ENCODE data around the gene SSBP3. TPM values are rescaled to one million over a fixed set of nuclear protein-coding genes. Genes with fewer than 3 reads are reported as not detected.

SSBP3 gene
- total and polyA plus RNA-seq, 2 experiments from 2014 or later, result 47.4 to 68.6 TPM

DNA sequence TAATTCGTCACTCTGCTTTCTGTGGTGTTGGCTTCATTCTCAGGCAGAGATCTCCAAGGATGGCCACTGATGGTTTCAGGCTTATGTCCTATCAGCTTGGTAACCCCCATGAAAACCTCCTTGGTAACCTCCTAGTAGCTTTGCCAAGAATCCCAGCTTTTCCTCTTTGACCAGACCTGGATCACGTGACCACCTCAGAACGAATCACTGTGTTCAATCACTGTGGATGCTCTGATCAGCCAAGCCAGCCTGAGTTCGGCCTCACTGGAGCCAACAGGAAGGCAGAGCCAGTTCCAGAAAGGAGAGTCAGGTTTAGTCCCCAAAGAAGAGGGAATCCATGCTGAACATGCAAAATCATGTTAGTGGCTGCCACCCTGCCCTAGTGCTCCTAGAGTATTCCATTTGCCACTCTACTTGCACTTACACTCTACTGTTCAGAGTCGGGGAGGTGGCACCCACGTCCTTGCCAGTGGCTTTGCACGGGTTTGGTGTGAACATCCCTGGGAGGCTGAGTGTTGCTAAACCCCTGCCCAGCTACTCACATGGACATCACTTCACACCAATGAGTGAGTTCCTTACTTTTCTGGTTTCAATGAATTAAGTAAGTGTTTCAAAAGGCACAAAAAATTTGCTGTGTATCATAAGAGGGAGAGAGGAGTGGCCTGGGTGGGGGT lies 33.5 kb upstream of the SSBP3 start:
- H3K79me2 ChIP-seq (replicated peaks; ENCODE audit: insufficient read depth), result no peaks in the 10 kb centered on the region
- H3K4me2 ChIP-seq, result no peak overlapping the region
- Mint-ChIP-seq H3K27me3 (ENCODE audit: insufficient read depth, low read depth, poor library complexity) (no peaks in the 10 kb centered on the region), H3K4me3 (no peak overlapping the region), H3K9me3 (peaks cover 3% of the 10 kb centered on the region; the same call in 1 of the 3 replicates), H3K36me3 (ENCODE audit: low read depth) (no peaks in the 10 kb centered on the region), H3K4me1 (no peaks in the 10 kb centered on the region), H3K27ac (no peak overlapping the region)
- H3K27ac ChIP-seq (ENCODE audit: low read depth), result no peak overlapping the region
- H3K4me3 ChIP-seq, result no peak overlapping the region
- H3K9me2 ChIP-seq (ENCODE audit: insufficient read depth), result no peaks in the 10 kb centered on the region
- TF ChIP-seq POLR2AphosphoS5 (IDR thresholded peaks at IDR 0.05; ENCODE audit: low read depth) (no peak), NANOG (IDR thresholded peaks at IDR 0.05; ENCODE audit: borderline replicate concordance) (no peak), ZNF331 (CRISPR knock-in tag; IDR thresholded peaks at IDR 0.05; ENCODE audit: low read depth) (no peak), EZH2phosphoT487 (IDR thresholded peaks at IDR 0.05; ENCODE audit: unreplicated experiment) (no peak), STAT1 (IDR thresholded peaks at IDR 0.05; ENCODE audit: unreplicated experiment) (no peak), JUNB (IDR thresholded peaks at IDR 0.05; ENCODE audit: unreplicated experiment) (no peak), ZNF114 (CRISPR knock-in tag; IDR thresholded peaks at IDR 0.05) (no peak), EZH2 (IDR thresholded peaks at IDR 0.05; ENCODE audit: low read depth, unreplicated experiment) (no peak), CREB1 (CRISPR knock-in tag; IDR thresholded peaks at IDR 0.05; ENCODE audit: low read depth) (no peak)
- TF ChIP-seq, protein P1, sequence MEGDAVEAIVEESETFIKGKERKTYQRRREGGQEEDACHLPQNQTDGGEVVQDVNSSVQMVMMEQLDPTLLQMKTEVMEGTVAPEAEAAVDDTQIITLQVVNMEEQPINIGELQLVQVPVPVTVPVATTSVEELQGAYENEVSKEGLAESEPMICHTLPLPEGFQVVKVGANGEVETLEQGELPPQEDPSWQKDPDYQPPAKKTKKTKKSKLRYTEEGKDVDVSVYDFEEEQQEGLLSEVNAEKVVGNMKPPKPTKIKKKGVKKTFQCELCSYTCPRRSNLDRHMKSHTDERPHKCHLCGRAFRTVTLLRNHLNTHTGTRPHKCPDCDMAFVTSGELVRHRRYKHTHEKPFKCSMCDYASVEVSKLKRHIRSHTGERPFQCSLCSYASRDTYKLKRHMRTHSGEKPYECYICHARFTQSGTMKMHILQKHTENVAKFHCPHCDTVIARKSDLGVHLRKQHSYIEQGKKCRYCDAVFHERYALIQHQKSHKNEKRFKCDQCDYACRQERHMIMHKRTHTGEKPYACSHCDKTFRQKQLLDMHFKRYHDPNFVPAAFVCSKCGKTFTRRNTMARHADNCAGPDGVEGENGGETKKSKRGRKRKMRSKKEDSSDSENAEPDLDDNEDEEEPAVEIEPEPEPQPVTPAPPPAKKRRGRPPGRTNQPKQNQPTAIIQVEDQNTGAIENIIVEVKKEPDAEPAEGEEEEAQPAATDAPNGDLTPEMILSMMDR (conservative IDR thresholded peaks at IDR 0.05; ENCODE audit: low read depth in 2 of 2), result no peak
- TF ChIP-seq, protein P2, sequence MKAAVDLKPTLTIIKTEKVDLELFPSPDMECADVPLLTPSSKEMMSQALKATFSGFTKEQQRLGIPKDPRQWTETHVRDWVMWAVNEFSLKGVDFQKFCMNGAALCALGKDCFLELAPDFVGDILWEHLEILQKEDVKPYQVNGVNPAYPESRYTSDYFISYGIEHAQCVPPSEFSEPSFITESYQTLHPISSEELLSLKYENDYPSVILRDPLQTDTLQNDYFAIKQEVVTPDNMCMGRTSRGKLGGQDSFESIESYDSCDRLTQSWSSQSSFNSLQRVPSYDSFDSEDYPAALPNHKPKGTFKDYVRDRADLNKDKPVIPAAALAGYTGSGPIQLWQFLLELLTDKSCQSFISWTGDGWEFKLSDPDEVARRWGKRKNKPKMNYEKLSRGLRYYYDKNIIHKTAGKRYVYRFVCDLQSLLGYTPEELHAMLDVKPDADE (IDR thresholded peaks at IDR 0.05), result no peak
- TF ChIP-seq, protein P3, sequence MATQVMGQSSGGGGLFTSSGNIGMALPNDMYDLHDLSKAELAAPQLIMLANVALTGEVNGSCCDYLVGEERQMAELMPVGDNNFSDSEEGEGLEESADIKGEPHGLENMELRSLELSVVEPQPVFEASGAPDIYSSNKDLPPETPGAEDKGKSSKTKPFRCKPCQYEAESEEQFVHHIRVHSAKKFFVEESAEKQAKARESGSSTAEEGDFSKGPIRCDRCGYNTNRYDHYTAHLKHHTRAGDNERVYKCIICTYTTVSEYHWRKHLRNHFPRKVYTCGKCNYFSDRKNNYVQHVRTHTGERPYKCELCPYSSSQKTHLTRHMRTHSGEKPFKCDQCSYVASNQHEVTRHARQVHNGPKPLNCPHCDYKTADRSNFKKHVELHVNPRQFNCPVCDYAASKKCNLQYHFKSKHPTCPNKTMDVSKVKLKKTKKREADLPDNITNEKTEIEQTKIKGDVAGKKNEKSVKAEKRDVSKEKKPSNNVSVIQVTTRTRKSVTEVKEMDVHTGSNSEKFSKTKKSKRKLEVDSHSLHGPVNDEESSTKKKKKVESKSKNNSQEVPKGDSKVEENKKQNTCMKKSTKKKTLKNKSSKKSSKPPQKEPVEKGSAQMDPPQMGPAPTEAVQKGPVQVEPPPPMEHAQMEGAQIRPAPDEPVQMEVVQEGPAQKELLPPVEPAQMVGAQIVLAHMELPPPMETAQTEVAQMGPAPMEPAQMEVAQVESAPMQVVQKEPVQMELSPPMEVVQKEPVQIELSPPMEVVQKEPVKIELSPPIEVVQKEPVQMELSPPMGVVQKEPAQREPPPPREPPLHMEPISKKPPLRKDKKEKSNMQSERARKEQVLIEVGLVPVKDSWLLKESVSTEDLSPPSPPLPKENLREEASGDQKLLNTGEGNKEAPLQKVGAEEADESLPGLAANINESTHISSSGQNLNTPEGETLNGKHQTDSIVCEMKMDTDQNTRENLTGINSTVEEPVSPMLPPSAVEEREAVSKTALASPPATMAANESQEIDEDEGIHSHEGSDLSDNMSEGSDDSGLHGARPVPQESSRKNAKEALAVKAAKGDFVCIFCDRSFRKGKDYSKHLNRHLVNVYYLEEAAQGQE (IDR thresholded peaks at IDR 0.05; ENCODE audit: unreplicated experiment), result no peak
- TF ChIP-seq, protein P4, sequence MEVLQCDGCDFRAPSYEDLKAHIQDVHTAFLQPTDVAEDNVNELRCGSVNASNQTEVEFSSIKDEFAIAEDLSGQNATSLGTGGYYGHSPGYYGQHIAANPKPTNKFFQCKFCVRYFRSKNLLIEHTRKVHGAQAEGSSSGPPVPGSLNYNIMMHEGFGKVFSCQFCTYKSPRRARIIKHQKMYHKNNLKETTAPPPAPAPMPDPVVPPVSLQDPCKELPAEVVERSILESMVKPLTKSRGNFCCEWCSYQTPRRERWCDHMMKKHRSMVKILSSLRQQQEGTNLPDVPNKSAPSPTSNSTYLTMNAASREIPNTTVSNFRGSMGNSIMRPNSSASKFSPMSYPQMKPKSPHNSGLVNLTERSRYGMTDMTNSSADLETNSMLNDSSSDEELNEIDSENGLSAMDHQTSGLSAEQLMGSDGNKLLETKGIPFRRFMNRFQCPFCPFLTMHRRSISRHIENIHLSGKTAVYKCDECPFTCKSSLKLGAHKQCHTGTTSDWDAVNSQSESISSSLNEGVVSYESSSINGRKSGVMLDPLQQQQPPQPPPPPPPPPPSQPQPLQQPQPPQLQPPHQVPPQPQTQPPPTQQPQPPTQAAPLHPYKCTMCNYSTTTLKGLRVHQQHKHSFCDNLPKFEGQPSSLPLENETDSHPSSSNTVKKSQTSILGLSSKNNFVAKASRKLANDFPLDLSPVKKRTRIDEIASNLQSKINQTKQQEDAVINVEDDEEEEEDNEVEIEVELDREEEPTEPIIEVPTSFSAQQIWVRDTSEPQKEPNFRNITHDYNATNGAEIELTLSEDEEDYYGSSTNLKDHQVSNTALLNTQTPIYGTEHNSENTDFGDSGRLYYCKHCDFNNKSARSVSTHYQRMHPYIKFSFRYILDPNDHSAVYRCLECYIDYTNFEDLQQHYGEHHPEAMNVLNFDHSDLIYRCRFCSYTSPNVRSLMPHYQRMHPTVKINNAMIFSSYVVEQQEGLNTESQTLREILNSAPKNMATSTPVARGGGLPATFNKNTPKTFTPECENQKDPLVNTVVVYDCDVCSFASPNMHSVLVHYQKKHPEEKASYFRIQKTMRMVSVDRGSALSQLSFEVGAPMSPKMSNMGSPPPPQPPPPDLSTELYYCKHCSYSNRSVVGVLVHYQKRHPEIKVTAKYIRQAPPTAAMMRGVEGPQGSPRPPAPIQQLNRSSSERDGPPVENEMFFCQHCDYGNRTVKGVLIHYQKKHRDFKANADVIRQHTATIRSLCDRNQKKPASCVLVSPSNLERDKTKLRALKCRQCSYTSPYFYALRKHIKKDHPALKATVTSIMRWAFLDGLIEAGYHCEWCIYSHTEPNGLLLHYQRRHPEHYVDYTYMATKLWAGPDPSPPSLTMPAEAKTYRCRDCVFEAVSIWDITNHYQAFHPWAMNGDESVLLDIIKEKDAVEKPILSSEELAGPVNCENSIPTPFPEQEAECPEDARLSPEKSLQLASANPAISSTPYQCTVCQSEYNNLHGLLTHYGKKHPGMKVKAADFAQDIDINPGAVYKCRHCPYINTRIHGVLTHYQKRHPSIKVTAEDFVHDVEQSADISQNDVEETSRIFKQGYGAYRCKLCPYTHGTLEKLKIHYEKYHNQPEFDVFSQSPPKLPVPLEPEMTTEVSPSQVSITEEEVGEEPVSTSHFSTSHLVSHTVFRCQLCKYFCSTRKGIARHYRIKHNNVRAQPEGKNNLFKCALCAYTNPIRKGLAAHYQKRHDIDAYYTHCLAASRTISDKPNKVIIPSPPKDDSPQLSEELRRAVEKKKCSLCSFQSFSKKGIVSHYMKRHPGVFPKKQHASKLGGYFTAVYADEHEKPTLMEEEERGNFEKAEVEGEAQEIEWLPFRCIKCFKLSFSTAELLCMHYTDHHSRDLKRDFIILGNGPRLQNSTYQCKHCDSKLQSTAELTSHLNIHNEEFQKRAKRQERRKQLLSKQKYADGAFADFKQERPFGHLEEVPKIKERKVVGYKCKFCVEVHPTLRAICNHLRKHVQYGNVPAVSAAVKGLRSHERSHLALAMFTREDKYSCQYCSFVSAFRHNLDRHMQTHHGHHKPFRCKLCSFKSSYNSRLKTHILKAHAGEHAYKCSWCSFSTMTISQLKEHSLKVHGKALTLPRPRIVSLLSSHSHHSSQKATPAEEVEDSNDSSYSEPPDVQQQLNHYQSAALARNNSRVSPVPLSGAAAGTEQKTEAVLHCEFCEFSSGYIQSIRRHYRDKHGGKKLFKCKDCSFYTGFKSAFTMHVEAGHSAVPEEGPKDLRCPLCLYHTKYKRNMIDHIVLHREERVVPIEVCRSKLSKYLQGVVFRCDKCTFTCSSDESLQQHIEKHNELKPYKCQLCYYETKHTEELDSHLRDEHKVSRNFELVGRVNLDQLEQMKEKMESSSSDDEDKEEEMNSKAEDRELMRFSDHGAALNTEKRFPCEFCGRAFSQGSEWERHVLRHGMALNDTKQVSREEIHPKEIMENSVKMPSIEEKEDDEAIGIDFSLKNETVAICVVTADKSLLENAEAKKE (CRISPR knock-in tag; IDR thresholded peaks at IDR 0.05), result no peak
- no peaks in the 10 kb centered on the region for H3K36me3 ChIP-seq (ENCODE audit: insufficient read depth)
- H2AFZ ChIP-seq, result peak overlapping the region; percentile 90
- no peaks in the 10 kb centered on the region for H3F3A ChIP-seq (replicated peaks; ENCODE audit: low read depth)
- peak; percentile 39 for DNase-seq (ENCODE audit: low spot score)
- H3K4me1 ChIP-seq (ENCODE audit: insufficient read depth), result no peaks in the 10 kb centered on the region
- no peaks in the 10 kb centered on the region for H4K20me1 ChIP-seq (replicated peaks; ENCODE audit: insufficient read depth)
- ATAC-seq, result no peak; the same call in 2 of the 3 replicates
- H3K27me3 ChIP-seq (ENCODE audit: insufficient read depth), result no peaks in the 10 kb centered on the region
